Testis (tissue), 2 donors: Measurements from ENCODE around the gene RSPH3.

Source experiments
- CTCF ChIP-seq, 3 experiments: fragments of 450-650 bp in 2 of 3; fragments of 200-600 bp in 1 of 3; sonication (generic) in 1 of 3; IDR thresholded peaks; one replicate each; pipeline ENCODE4 v1.5.1; 2016 to 2019; ENCODE audit warnings: antibody characterized with exemption in 3 of 3, mild to moderate bottlenecking in 2 of 3, moderate library complexity in 1 of 3
- POLR2A ChIP-seq: fragments of 450-650 bp; IDR thresholded peaks from one replicate; pipeline ENCODE4 v1.6.1; 2017; ENCODE audit warnings: antibody characterized with exemption, mild to moderate bottlenecking, moderate library complexity

- no peak for TF ChIP-seq CTCF (IDR thresholded peaks at IDR 0.05)
- no peak for TF ChIP-seq POLR2A
Observed at GRCh38 chr6:159041181-159041580, 41.2 kb upstream of the RSPH3 start.
